K562 (cell line): ENCODE measurements around the gene MIXL1. TPM values are rescaled to one million over a fixed set of nuclear protein-coding genes. Genes with fewer than 3 reads are reported as not detected.

Experiments
- BCL6 ChIP-seq: fragments of 250-450 bp; sonication (Bioruptor Pico); IDR thresholded peaks from 2 replicates; pipeline ENCODE4 v1.4.0; 2020
- CBFB ChIP-seq: sonication (generic); formaldehyde crosslinking; IDR thresholded peaks from 2 replicates; pipeline ENCODE4 v1.4.0; 2020; ENCODE audit warnings: mild to moderate bottlenecking, missing genetic modification reagents
- CEBPB ChIP-seq: fragments of 450-650 bp; IDR thresholded peaks from 2 replicates; pipeline ENCODE4 v1.6.1; 2016; ENCODE audit warnings: missing genetic modification characterization, missing compliant biosample characterization
- CREB5 ChIP-seq: fragments of 250-450 bp; sonication (Bioruptor Pico); IDR thresholded peaks from 2 replicates; pipeline ENCODE4 v1.5.0; 2020; ENCODE audit warnings: mild to moderate bottlenecking
- HDAC6 ChIP-seq: IDR thresholded peaks from 2 replicates; pipeline ENCODE4 v1.6.1; 2012; ENCODE audit warnings: low read depth, mild to moderate bottlenecking, control low read depth, inconsistent platforms, low read length, moderate library complexity
- ILF3 ChIP-seq: fragments of 450-650 bp; IDR thresholded peaks from 2 replicates; pipeline ENCODE4 v1.6.1; 2018; ENCODE audit warnings: antibody characterized with exemption, mild to moderate bottlenecking, moderate library complexity, borderline replicate concordance
- KDM4B ChIP-seq, 2 experiments: fragments of 450-650 bp in 1 of 2; sonication (generic) in 1 of 2; IDR thresholded peaks; 2 replicates each; pipeline ENCODE4 v1.6.1; 2016 to 2017; ENCODE audit warnings: borderline replicate concordance in 2 of 2, antibody characterized with exemption in 1 of 2, low read depth in 1 of 2, mild to moderate bottlenecking in 1 of 2
- LCOR ChIP-seq: sonication (generic); formaldehyde crosslinking; IDR thresholded peaks from 2 replicates; pipeline ENCODE4 v1.8.0; 2022; ENCODE audit warnings: mild to moderate bottlenecking, missing genetic modification reagents
- NBN ChIP-seq: fragments of 450-650 bp; IDR thresholded peaks from 2 replicates; pipeline ENCODE4 v1.6.1; 2016; ENCODE audit warnings: low read depth, mild to moderate bottlenecking
- POLR3G ChIP-seq: IDR thresholded peaks from 2 replicates; pipeline ENCODE4 v1.6.1; 2011; ENCODE audit not compliant: insufficient read length, insufficient replicate concordance; ENCODE audit errors: extremely low read depth
- PTTG1 ChIP-seq: fragments of 450-650 bp; IDR thresholded peaks from 2 replicates; pipeline ENCODE4 v1.6.1; 2016; ENCODE audit warnings: low read depth, mild to moderate bottlenecking, missing genetic modification characterization, missing compliant biosample characterization
- RBM15 ChIP-seq: fragments of 200-400 bp; formaldehyde crosslinking; IDR thresholded peaks from 2 replicates; pipeline ENCODE4 v1.6.1; 2018; ENCODE audit warnings: mild to moderate bottlenecking, low read length, moderate library complexity; ENCODE audit not compliant: insufficient read depth
- THAP12 ChIP-seq: fragments of 250-450 bp; sonication (Bioruptor Pico); IDR thresholded peaks from 2 replicates; pipeline ENCODE4 v1.9.0; 2021; ENCODE audit warnings: mild to moderate bottlenecking, inconsistent platforms
- TRIM28 ChIP-seq: fragments of 450-650 bp; IDR thresholded peaks from 2 replicates; pipeline ENCODE4 v1.6.1; 2017
- TSHZ1 ChIP-seq: fragments of 250-450 bp; sonication (Bioruptor Pico); IDR thresholded peaks from 2 replicates; pipeline ENCODE4 v1.4.0; 2020; ENCODE audit warnings: mild to moderate bottlenecking, moderate library complexity
- XRCC5 ChIP-seq: fragments of 200-400 bp; formaldehyde crosslinking; IDR thresholded peaks from 2 replicates; pipeline ENCODE4 v1.6.1; 2017; ENCODE audit warnings: low read depth, mild to moderate bottlenecking, low read length
- ZBTB8A ChIP-seq: fragments of 450-650 bp; IDR thresholded peaks from 2 replicates; pipeline ENCODE4 v1.6.1; 2018; ENCODE audit warnings: mild to moderate bottlenecking, moderate library complexity; ENCODE audit not compliant: partially characterized antibody
- ZNF121 ChIP-seq: sonication (generic); formaldehyde crosslinking; conservative IDR thresholded peaks from 2 replicates; pipeline ENCODE4 v1.8.0; 2022; ENCODE audit warnings: missing genetic modification reagents
- ZNF140 ChIP-seq: fragments of 250-450 bp; sonication (Bioruptor Pico); IDR thresholded peaks from 2 replicates; pipeline ENCODE4 v1.8.0; 2021; ENCODE audit warnings: moderate library complexity, mild to moderate bottlenecking, inconsistent platforms
- ZNF3 ChIP-seq: fragments of 250-450 bp; sonication (Bioruptor Pico); IDR thresholded peaks from 2 replicates; pipeline ENCODE4 v1.5.0; 2021; ENCODE audit warnings: mild to moderate bottlenecking, moderate library complexity
- ZNF639 ChIP-seq, 2 experiments: fragments of 200-800 bp in 1 of 2; sonication (Bioruptor generic) in 1 of 2; sonication (generic) in 1 of 2; formaldehyde crosslinking in 1 of 2; IDR thresholded peaks in 1 of 2; conservative IDR thresholded peaks in 1 of 2; 2 replicates each; pipeline versions ENCODE4 v1.5.0 to v1.6.1; 2016 to 2020; ENCODE audit warnings: missing compliant biosample characterization in 1 of 2, missing genetic modification characterization in 1 of 2, missing genetic modification reagents in 1 of 2
- polyA plus RNA-seq, 8 experiments: library from polyadenylated mRNA; depleted of rRNA in 4 of 8; stranded (reverse) in 5 of 8; unstranded in 3 of 8; fragments of >200 nt; fragmentation: Nextera tagmentation in 2 of 8; fragmentation: Illumina TruSeq in 1 of 8; extraction: Ambion mirVana in 2 of 8; extraction: Trizol in 1 of 8; gene quantifications; 2 replicates each; pipeline versions ENCODE4 v1.2.1 to v1.2.3, GENCODE V29; 2011 to 2014; ENCODE audit warnings: inconsistent platforms in 1 of 8, missing spikeins in 1 of 8
- total RNA-seq, 7 experiments: library from RNA; depleted of rRNA in 6 of 7; stranded (reverse); fragments of >200 nt in 6 of 7; fragmentation: Illumina TruSeq in 2 of 7; extraction: Trizol in 2 of 7; gene quantifications; 2 replicates each; pipeline versions ENCODE4 v1.2.1 to v1.2.3, GENCODE V29; 2011 to 2021; ENCODE audit warnings: low replicate concordance in 1 of 7

Gene MIXL1
- total and polyA plus RNA-seq, 9 of the 15 experiments (the other 6 are each of a cell fraction or from before 2014, with no cell fraction given), result not detected

GRCh38 chr1:226223786-226224244 is 351 bp downstream of the MIXL1 start (continued):
- TF ChIP-seq ZNF140 (CRISPR knock-in tag) (no peak), ZBTB8A (no peak), ILF3 (no peak), BCL6 (CRISPR knock-in tag) (no peak), CREB5 (no peak), HDAC6 (peak; percentile 92; the same call in 1 of the 2 replicates), CEBPB (tag) (no peak), POLR3G (no peak), PTTG1 (tag) (no peak), TSHZ1 (CRISPR knock-in tag) (no peak), XRCC5 (no peak), LCOR (CRISPR knock-in tag) (no peak), CBFB (CRISPR knock-in tag) (no peak), RBM15 (no peak), ZNF121 (CRISPR knock-in tag) (no peak), NBN (no peak), ZNF639 (CRISPR knock-in tag; conservative IDR thresholded peaks at IDR 0.05 in 1 of 2, IDR thresholded peaks at IDR 0.05 in 1 of 2) (no peak), KDM4B (IDR thresholded peaks at IDR 0.05; ENCODE audit: borderline replicate concordance in 2 of 2, low read depth in 1 of 2) (no peak), THAP12 (CRISPR knock-in tag) (no peak), TRIM28 (no peak), ZNF3 (CRISPR knock-in tag) (no peak)
